ENCODE measurements around the gene DBN1.

DNA sequence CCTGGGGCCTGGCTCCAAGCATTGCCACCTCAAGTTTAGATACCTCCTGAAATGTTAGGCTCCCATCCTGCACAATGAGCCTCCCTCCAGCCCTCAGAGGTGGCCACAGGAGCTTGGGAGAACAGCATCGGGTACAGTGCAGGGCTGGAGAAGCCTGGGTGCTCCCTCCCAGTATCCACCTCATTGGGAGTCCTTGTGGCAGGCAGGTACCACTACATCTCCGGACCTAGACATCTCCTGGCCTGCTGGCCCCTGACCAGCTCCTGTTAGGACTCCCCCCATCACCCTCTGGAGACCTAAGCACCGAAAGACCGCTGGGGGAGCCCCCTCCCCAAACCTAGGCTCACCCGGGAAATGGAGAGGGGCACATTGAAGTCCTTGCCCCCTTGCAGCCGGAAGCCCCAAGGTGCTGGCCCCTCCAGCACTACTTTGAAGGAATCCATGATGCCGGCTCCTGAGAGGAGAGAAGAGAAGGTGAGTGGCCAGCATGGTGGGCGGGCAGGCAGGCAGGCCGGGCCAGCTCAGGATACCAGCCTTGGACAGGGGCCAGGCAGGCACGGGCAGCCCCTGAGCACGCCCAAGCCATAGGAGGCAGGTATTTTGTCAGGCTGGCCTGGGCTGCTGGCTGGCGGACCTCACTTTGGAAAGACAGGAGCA, 22.8 kb upstream of the DBN1 start:
- TF ChIP-seq POLR2A (IDR thresholded peaks at IDR 0.05), result no peak
- TF ChIP-seq, protein P1, sequence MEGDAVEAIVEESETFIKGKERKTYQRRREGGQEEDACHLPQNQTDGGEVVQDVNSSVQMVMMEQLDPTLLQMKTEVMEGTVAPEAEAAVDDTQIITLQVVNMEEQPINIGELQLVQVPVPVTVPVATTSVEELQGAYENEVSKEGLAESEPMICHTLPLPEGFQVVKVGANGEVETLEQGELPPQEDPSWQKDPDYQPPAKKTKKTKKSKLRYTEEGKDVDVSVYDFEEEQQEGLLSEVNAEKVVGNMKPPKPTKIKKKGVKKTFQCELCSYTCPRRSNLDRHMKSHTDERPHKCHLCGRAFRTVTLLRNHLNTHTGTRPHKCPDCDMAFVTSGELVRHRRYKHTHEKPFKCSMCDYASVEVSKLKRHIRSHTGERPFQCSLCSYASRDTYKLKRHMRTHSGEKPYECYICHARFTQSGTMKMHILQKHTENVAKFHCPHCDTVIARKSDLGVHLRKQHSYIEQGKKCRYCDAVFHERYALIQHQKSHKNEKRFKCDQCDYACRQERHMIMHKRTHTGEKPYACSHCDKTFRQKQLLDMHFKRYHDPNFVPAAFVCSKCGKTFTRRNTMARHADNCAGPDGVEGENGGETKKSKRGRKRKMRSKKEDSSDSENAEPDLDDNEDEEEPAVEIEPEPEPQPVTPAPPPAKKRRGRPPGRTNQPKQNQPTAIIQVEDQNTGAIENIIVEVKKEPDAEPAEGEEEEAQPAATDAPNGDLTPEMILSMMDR (IDR thresholded peaks at IDR 0.05), result peak in 3 of 6 experiments; percentile 4 to 28 (median 23)
